Measurements from ENCODE around the gene AHSP. TPM values are rescaled to one million over a fixed set of nuclear protein-coding genes. Genes with fewer than 3 reads are reported as not detected.
A peak's percentile ranks its signal among the peaks of the same experiment; 100 is the strongest.
"Not testable (repeated sequence)": the region's sequence is repeated elsewhere in the genome, so short reads cannot be mapped to it uniquely, and the experiment has no call there.

Gene AHSP
- total RNA-seq, 2 donors from 2014 or later, result not detected

- DNase-seq (ENCODE audit: low spot score in 2 of 2) (no peak), ATAC-seq (no peak)
- Mint-ChIP-seq H3K9me3 (no peaks in the 10 kb centered on the region), H3K36me3 (peaks cover 0 to 2% of the 10 kb centered on the region in 2 donors), H3K27ac (peak overlapping the region in 1 of 2 donors; percentile 82)
Measured at GRCh38 chr16:31493506-31494125, 34.1 kb upstream of the AHSP start.

- Mint-ChIP-seq H3K9me3 (no peaks in the 10 kb centered on the region), H3K36me3 (peaks cover 0 to 4% of the 10 kb centered on the region in 2 donors), H3K27ac (peak overlapping the region in 1 of 2 donors; percentile 15)
- DNase-seq (ENCODE audit: low spot score in 2 of 2), result no peak
- no peak for ATAC-seq
Measured at GRCh38 chr16:31496670-31497069, 31.0 kb upstream of the AHSP start.

- DNase-seq (ENCODE audit: low spot score in 2 of 2), result no peak
Measured at GRCh38 chr16:31498493-31498892, 29.2 kb upstream of the AHSP start.

GRCh38 chr16:31499928-31500327 is 27.8 kb upstream of the AHSP start:
- ATAC-seq (no peak), DNase-seq (ENCODE audit: low spot score in 2 of 2) (no peak)
- peaks cover 0 to 5% of the 10 kb centered on the region in 2 donors for H3K36me3 Mint-ChIP-seq
- H3K9me3 Mint-ChIP-seq, result no peaks in the 10 kb centered on the region
- H3K27ac Mint-ChIP-seq, result peak overlapping the region in 1 of 2 donors; percentile 65

More at GRCh38 chr16:31498493-31498892, 29.2 kb upstream of the AHSP start:
- ATAC-seq, result no peak
- peaks cover 0 to 4% of the 10 kb centered on the region in 2 donors for H3K36me3 Mint-ChIP-seq
- no peak overlapping the region for H3K27ac Mint-ChIP-seq
- H3K9me3 Mint-ChIP-seq, result no peaks in the 10 kb centered on the region

- peak overlapping the region in 1 of 2 donors; percentile 74 for H3K27ac Mint-ChIP-seq
- H3K36me3 Mint-ChIP-seq, result peaks cover 0 to 10% of the 10 kb centered on the region in 2 donors
- no peak for DNase-seq (ENCODE audit: low spot score in 2 of 2)
- H3K9me3 Mint-ChIP-seq, result no peaks in the 10 kb centered on the region
- no peak for ATAC-seq
Measured at GRCh38 chr16:31501226-31501965, 26.3 kb upstream of the AHSP start.

- DNase-seq (ENCODE audit: low spot score in 2 of 2) (no peak), ATAC-seq (no peak)
- Mint-ChIP-seq H3K9me3 (no peaks in the 10 kb centered on the region), H3K36me3 (peaks cover 0 to 10% of the 10 kb centered on the region in 2 donors), H3K27ac (peak overlapping the region in 1 of 2 donors; percentile 74)
Measured at GRCh38 chr16:31501966-31502348, 25.7 kb upstream of the AHSP start.

GRCh38 chr16:31502981-31503380 is 24.7 kb upstream of the AHSP start:
- Mint-ChIP-seq H3K36me3 (peaks cover 6 to 10% of the 10 kb centered on the region in 2 donors), H3K9me3 (no peaks in the 10 kb centered on the region), H3K27ac (no peak overlapping the region)
- ATAC-seq (no peak), DNase-seq (ENCODE audit: low spot score in 2 of 2) (no peak)

- not testable (repeated sequence) for H3K27ac Mint-ChIP-seq; ATAC-seq; DNase-seq (ENCODE audit: low spot score in 2 of 2); H3K9me3 Mint-ChIP-seq
- peaks cover 10 to 11% of the 10 kb centered on the region in 2 donors for H3K36me3 Mint-ChIP-seq
Measured at GRCh38 chr16:31503555-31503954, 24.1 kb upstream of the AHSP start.

GRCh38 chr16:31504159-31504558 is 23.5 kb upstream of the AHSP start:
- no peak for DNase-seq (ENCODE audit: low spot score in 2 of 2)
- Mint-ChIP-seq H3K27ac (peak overlapping the region in 1 of 2 donors; percentile 55), H3K9me3 (no peaks in the 10 kb centered on the region), H3K36me3 (peaks cover 14 to 16% of the 10 kb centered on the region in 2 donors)
- ATAC-seq, result no peak

GRCh38 chr16:31505483-31505882 is 22.2 kb upstream of the AHSP start:
- DNase-seq (ENCODE audit: low spot score in 2 of 2), result peak in 1 of 2 donors; percentile 51
- Mint-ChIP-seq H3K36me3 (peaks cover 18 to 21% of the 10 kb centered on the region in 2 donors), H3K27ac (peak overlapping the region; percentile 52 to 96), H3K9me3 (peaks cover 0 to 3% of the 10 kb centered on the region in 2 donors)
- ATAC-seq, result peak; percentile 63 to 93

- H3K27ac Mint-ChIP-seq, result peak overlapping the region; percentile 91 to 100
- peaks cover 0 to 5% of the 10 kb centered on the region in 2 donors for H3K9me3 Mint-ChIP-seq
- DNase-seq (ENCODE audit: low spot score in 2 of 2) (no peak), ATAC-seq (no peak)
- peaks cover 18 to 24% of the 10 kb centered on the region in 2 donors for H3K36me3 Mint-ChIP-seq
Measured at GRCh38 chr16:31507617-31507928, 20.1 kb upstream of the AHSP start.

- DNase-seq (ENCODE audit: low spot score in 2 of 2) (peak; percentile 84 to 88), ATAC-seq (peak; percentile 72 to 89)
- H3K9me3 Mint-ChIP-seq, result peaks cover 0 to 9% of the 10 kb centered on the region in 2 donors
- H3K27ac Mint-ChIP-seq, result peak within 1 kb of the TSS; percentile 97 to 100
- H3K36me3 Mint-ChIP-seq, result peaks cover 18 to 24% of the 10 kb centered on the region in 2 donors
Measured at GRCh38 chr16:31507929-31508705, 19.6 kb upstream of the AHSP start, which contains the start of gene RUSF1. TSS of gene RUSF1 (minus strand) at chr16:31508391. CDS start at chr16:31508373, 18 bp downstream.

GRCh38 chr16:31508706-31509195 is 18.9 kb upstream of the AHSP start:
- peaks cover 18 to 24% of the 10 kb centered on the region in 2 donors for H3K36me3 Mint-ChIP-seq
- H3K27ac Mint-ChIP-seq, result peak overlapping the region; percentile 97 to 100
- peaks cover 0 to 9% of the 10 kb centered on the region in 2 donors for H3K9me3 Mint-ChIP-seq
- no peak for ATAC-seq
- no peak for DNase-seq (ENCODE audit: low spot score in 2 of 2)

- Mint-ChIP-seq H3K9me3 (peaks cover 0 to 17% of the 10 kb centered on the region in 2 donors), H3K27ac (no peak overlapping the region), H3K36me3 (peaks cover 20 to 23% of the 10 kb centered on the region in 2 donors)
- ATAC-seq, result no peak
- no peak for DNase-seq (ENCODE audit: low spot score in 2 of 2)
Measured at GRCh38 chr16:31513126-31513525, 14.6 kb upstream of the AHSP start.

GRCh38 chr16:31513884-31514283 is 13.8 kb upstream of the AHSP start:
- peaks cover 0 to 18% of the 10 kb centered on the region in 2 donors for H3K9me3 Mint-ChIP-seq
- no peak overlapping the region for H3K27ac Mint-ChIP-seq
- DNase-seq (ENCODE audit: low spot score in 2 of 2) (no peak), ATAC-seq (no peak)
- H3K36me3 Mint-ChIP-seq, result peaks cover 13 to 18% of the 10 kb centered on the region in 2 donors

GRCh38 chr16:31517800-31518402 is 9.8 kb upstream of the AHSP start:
- H3K9me3 Mint-ChIP-seq, result peaks cover 0 to 9% of the 10 kb centered on the region in 2 donors
- peaks cover 5 to 8% of the 10 kb centered on the region in 2 donors for H3K36me3 Mint-ChIP-seq
- DNase-seq (ENCODE audit: low spot score in 2 of 2), result no peak
- H3K27ac Mint-ChIP-seq, result no peak overlapping the region
- ATAC-seq, result no peak

All from activated naive CD4-positive, alpha-beta T cell treated with anti-CD3 and anti-CD28 coated beads, Interleukin-2, amount 50 U/mL, for 72 hours (primary cell).